ENCODE results near the gene CDKN2AIPNL.
"Not testable (repeated sequence)": the region's sequence is repeated elsewhere in the genome, so short reads cannot be mapped to it uniquely, and the experiment has no call there.

CDKN2AIPNL gene

GRCh38 chr5:134438721-134439123 lies 27.0 kb upstream of the CDKN2AIPNL start:
- FAIRE-seq (no peak), DNase-seq (ENCODE audit: insufficient read length, low spot score) (no peak)

- no peak for DNase-seq (ENCODE audit: insufficient read length, low spot score)
These were observed 26.3 kb upstream of the CDKN2AIPNL start for GRCh38 chr5:134437847-134438581.

GRCh38 chr5:134437340-134437846 lies 25.7 kb upstream of the CDKN2AIPNL start:
- no peak for FAIRE-seq

More at GRCh38 chr5:134437847-134438581, 26.3 kb upstream of the CDKN2AIPNL start:
- no peak for FAIRE-seq

GRCh38 chr5:134436523-134437339 lies 25.1 kb upstream of the CDKN2AIPNL start:
- FAIRE-seq, result no peak
- peak; percentile 62 for DNase-seq (ENCODE audit: insufficient read length, low spot score)

More at GRCh38 chr5:134437340-134437846, 25.7 kb upstream of the CDKN2AIPNL start:
- no peak for DNase-seq (ENCODE audit: insufficient read length, low spot score)

GRCh38 chr5:134435560-134435959 lies 23.9 kb upstream of the CDKN2AIPNL start:
- FAIRE-seq (no peak), DNase-seq (ENCODE audit: insufficient read length, low spot score) (no peak)

GRCh38 chr5:134432677-134433359 lies 21.1 kb upstream of the CDKN2AIPNL start:
- FAIRE-seq (no peak), DNase-seq (ENCODE audit: insufficient read length, low spot score) (no peak)

GRCh38 chr5:134432174-134432573 lies 20.5 kb upstream of the CDKN2AIPNL start:
- DNase-seq (ENCODE audit: insufficient read length, low spot score) (no peak), FAIRE-seq (no peak)

- no peak for FAIRE-seq
These were observed 18.4 kb upstream of the CDKN2AIPNL start for GRCh38 chr5:134430001-134430569.

GRCh38 chr5:134427540-134428041 lies 15.9 kb upstream of the CDKN2AIPNL start:
- no peak for FAIRE-seq
- DNase-seq (ENCODE audit: insufficient read length, low spot score), result no peak

More at GRCh38 chr5:134430001-134430569, 18.4 kb upstream of the CDKN2AIPNL start:
- DNase-seq (ENCODE audit: insufficient read length, low spot score), result no peak

GRCh38 chr5:134426361-134426760 lies 14.7 kb upstream of the CDKN2AIPNL start:
- no peak for FAIRE-seq
- no peak for DNase-seq (ENCODE audit: insufficient read length, low spot score)

- DNase-seq (ENCODE audit: insufficient read length, low spot score), result no peak
- FAIRE-seq, result no peak
These were observed 11.7 kb upstream of the CDKN2AIPNL start for GRCh38 chr5:134423376-134423775.

- DNase-seq (ENCODE audit: insufficient read length, low spot score) (no peak), FAIRE-seq (no peak)
These were observed 11.2 kb upstream of the CDKN2AIPNL start for GRCh38 chr5:134422791-134423365.

GRCh38 chr5:134421038-134421437 lies 9.4 kb upstream of the CDKN2AIPNL start:
- FAIRE-seq; DNase-seq (ENCODE audit: insufficient read length, low spot score): not testable (repeated sequence)

GRCh38 chr5:134420343-134420742 lies 8.7 kb upstream of the CDKN2AIPNL start:
- FAIRE-seq, result no peak

GRCh38 chr5:134418958-134419357 lies 7.3 kb upstream of the CDKN2AIPNL start:
- FAIRE-seq, result no peak
- DNase-seq (ENCODE audit: insufficient read length, low spot score), result no peak

More at GRCh38 chr5:134420343-134420742, 8.7 kb upstream of the CDKN2AIPNL start:
- no peak for DNase-seq (ENCODE audit: insufficient read length, low spot score)

GRCh38 chr5:134417707-134418106 lies 6.0 kb upstream of the CDKN2AIPNL start:
- DNase-seq (ENCODE audit: insufficient read length, low spot score) (no peak), FAIRE-seq (no peak)

- FAIRE-seq (no peak), DNase-seq (ENCODE audit: insufficient read length, low spot score) (no peak)
These were observed 1.4 kb upstream of the CDKN2AIPNL start for GRCh38 chr5:134413046-134413445.

GRCh38 chr5:134411228-134411545 lies 494 bp downstream of the CDKN2AIPNL start:
- DNase-seq (ENCODE audit: insufficient read length, low spot score), result no peak
- no peak for FAIRE-seq

GRCh38 chr5:134410822-134411221 lies 859 bp downstream of the CDKN2AIPNL start:
- FAIRE-seq (no peak), DNase-seq (ENCODE audit: insufficient read length, low spot score) (no peak)

GRCh38 chr5:134409321-134409720 lies 2.4 kb downstream of the CDKN2AIPNL start:
- DNase-seq (ENCODE audit: insufficient read length, low spot score) (no peak), FAIRE-seq (no peak)
